ENCODE measurements around the gene TUBB3. TPM values are rescaled to one million over a fixed set of nuclear protein-coding genes. Genes with fewer than 3 reads are reported as not detected.
A peak's percentile ranks its signal among the peaks of the same experiment; 100 is the strongest.

TUBB3 gene
- total and polyA plus RNA-seq, 2 of the 8 experiments (the other 6 are each of a cell fraction or from before 2014, with no cell fraction given) = 275 to 393 TPM

GRCh38 chr16:89956505-89957215 lies 33.5 kb downstream of the TUBB3 start:
- Histone ChIP-seq H2BK120ac (replicated peaks; ENCODE audit: low read depth, low read length) (no peak overlapping the region), H3K9me3 (ENCODE audit: insufficient read depth in 2 of 2, low read depth in 1 of 2, low read length in 1 of 2) (no peaks in the 10 kb centered on the region), H2BK20ac (ENCODE audit: low read length) (no peak overlapping the region), H3K4ac (replicated peaks; ENCODE audit: insufficient read length, low read depth, low read length) (no peak overlapping the region), H3K23ac (ENCODE audit: insufficient read length) (no peak overlapping the region), H3K18ac (ENCODE audit: extremely low read depth, low read length) (no peak overlapping the region), H4K20me1 (replicated peaks in 1 of 2; ENCODE audit: control insufficient read depth in 1 of 2, insufficient read depth in 2 of 2, low read length in 2 of 2) (peaks cover 6 to 7% of the 10 kb centered on the region in 2 experiments), H3K79me1 (ENCODE audit: low read depth, low read length) (no peaks in the 10 kb centered on the region), H2BK15ac (ENCODE audit: low read length) (no peak overlapping the region), H2AFZ (ENCODE audit: low read length) (no peak overlapping the region), H3K56ac (replicated peaks; ENCODE audit: insufficient read length, low read depth, low read length) (no peak overlapping the region), H2BK12ac (ENCODE audit: low read depth, low read length) (no peak overlapping the region), H3K27me3 (replicated peaks in 1 of 4; ENCODE audit: control insufficient read depth in 3 of 4, extremely low read depth in 1 of 4, insufficient read depth in 3 of 4, low read length in 3 of 4) (no peaks in the 10 kb centered on the region), H2BK5ac (ENCODE audit: low read depth, low read length) (no peak overlapping the region), H3K14ac (ENCODE audit: insufficient read length) (no peak overlapping the region), H4K5ac (ENCODE audit: insufficient read length, low read depth, low read length) (no peak overlapping the region), H4K91ac (replicated peaks; ENCODE audit: insufficient read length, low read length) (no peak overlapping the region), H4K8ac (ENCODE audit: extremely low read depth, insufficient read depth, low read length) (peak overlapping the region; percentile 69), H3K36me3 (ENCODE audit: control insufficient read depth in 2 of 4, insufficient read depth in 4 of 4, low read length in 3 of 4) (peaks cover 0 to 5% (median 3%) of the 10 kb centered on the region in 4 experiments; a peak in 4 of 8 replicates), H3K4me1 (replicated peaks in 1 of 4; ENCODE audit: control insufficient read depth in 3 of 4, insufficient read depth in 4 of 4, low read length in 3 of 4) (peaks cover 0 to 3% (median 0%) of the 10 kb centered on the region in 4 experiments; a peak in 4 of 7 replicates), H3K79me2 (ENCODE audit: control insufficient read depth in 1 of 2, insufficient read depth in 2 of 2, low read length in 2 of 2) (no peaks in the 10 kb centered on the region), H2AK5ac (ENCODE audit: low read depth, low read length) (no peak overlapping the region), H3K23me2 (ENCODE audit: low read depth, low read length) (no peaks in the 10 kb centered on the region), H3K9ac (replicated peaks in 1 of 4; ENCODE audit: extremely low read depth in 1 of 4, low read depth in 3 of 4, low read length in 3 of 4) (no peak overlapping the region), H3K4me3 (ENCODE audit: extremely low read depth in 1 of 4, insufficient read depth in 2 of 4, low read depth in 3 of 4, low read length in 4 of 4) (no peak overlapping the region), H3K27ac (ENCODE audit: low read depth, low read length) (no peak overlapping the region), H3K4me2 (ENCODE audit: insufficient read depth in 1 of 2, low read depth in 2 of 2, low read length in 2 of 2) (no peak overlapping the region)
- DNase-seq (ENCODE audit: low read depth in 1 of 2, low spot score in 2 of 2) (no peak), FAIRE-seq (no peak)
- 90% methylated on average over 15 of the region's 15 CpGs; no CpG with 5 or more reads in 1 of the 2 experiments for WGBS, 2 experiments (ENCODE audit: extremely low coverage in 1 of 2, insufficient coverage in 1 of 2, insufficient read length in 1 of 2, insufficient replicate concordance in 2 of 2, low coverage in 1 of 2, low lambda C conversion rate in 2 of 2, missing lambda C conversion rate in 1 of 2)
- ChIA-PET POLR2A (ENCODE audit: partially characterized antibody) (interaction anchor here (0.7 to 2.7 kb wide), 5 partner anchors 9 to 288 kb away, joined by 3 to 17 read pairs (median 4); no protein-coding TSS in a partner anchor), CTCF (ENCODE audit: partially characterized antibody) (interaction anchor here (1.3 to 2.0 kb wide), 2 partner anchors 7 to 9 kb away, joined by 4 to 12 read pairs; partner anchors contain the start of gene DEF8)
- TF ChIP-seq JUN (IDR thresholded peaks at IDR 0.05; ENCODE audit: low read depth, low read length) (no peak), CEBPB (IDR thresholded peaks at IDR 0.05; ENCODE audit: low read depth, low read length) (no peak), RBBP5 (IDR thresholded peaks at IDR 0.05; ENCODE audit: borderline replicate concordance, low read depth, low read length) (no peak), EP300 (IDR thresholded peaks at IDR 0.05; ENCODE audit: borderline replicate concordance in 1 of 2, low read depth in 2 of 2, low read length in 2 of 2) (no peak), TBP (IDR thresholded peaks at IDR 0.05; ENCODE audit: low read depth, low read length) (no peak), KDM1A (IDR thresholded peaks at IDR 0.05; ENCODE audit: borderline replicate concordance, low read length) (no peak)
